Lower leg skin (tissue), 3 donors: ENCODE data around the gene CDH23.

Experiments
- POLR2A ChIP-seq, 2 donors: fragments of 450-650 bp; IDR thresholded peaks; one replicate each; pipeline ENCODE4 v1.6.1; 2016 to 2017; ENCODE audit warnings: antibody characterized with exemption in 2 of 2, mild to moderate bottlenecking in 1 of 2, moderate library complexity in 1 of 2
- TF ChIP-seq, protein P1 (sequence below), 3 donors: fragments of 450-650 bp; IDR thresholded peaks; one replicate each; pipeline ENCODE4 v1.5.1; 2016; ENCODE audit warnings: antibody characterized with exemption in 3 of 3, mild to moderate bottlenecking in 3 of 3, moderate library complexity in 2 of 3

DNA sequence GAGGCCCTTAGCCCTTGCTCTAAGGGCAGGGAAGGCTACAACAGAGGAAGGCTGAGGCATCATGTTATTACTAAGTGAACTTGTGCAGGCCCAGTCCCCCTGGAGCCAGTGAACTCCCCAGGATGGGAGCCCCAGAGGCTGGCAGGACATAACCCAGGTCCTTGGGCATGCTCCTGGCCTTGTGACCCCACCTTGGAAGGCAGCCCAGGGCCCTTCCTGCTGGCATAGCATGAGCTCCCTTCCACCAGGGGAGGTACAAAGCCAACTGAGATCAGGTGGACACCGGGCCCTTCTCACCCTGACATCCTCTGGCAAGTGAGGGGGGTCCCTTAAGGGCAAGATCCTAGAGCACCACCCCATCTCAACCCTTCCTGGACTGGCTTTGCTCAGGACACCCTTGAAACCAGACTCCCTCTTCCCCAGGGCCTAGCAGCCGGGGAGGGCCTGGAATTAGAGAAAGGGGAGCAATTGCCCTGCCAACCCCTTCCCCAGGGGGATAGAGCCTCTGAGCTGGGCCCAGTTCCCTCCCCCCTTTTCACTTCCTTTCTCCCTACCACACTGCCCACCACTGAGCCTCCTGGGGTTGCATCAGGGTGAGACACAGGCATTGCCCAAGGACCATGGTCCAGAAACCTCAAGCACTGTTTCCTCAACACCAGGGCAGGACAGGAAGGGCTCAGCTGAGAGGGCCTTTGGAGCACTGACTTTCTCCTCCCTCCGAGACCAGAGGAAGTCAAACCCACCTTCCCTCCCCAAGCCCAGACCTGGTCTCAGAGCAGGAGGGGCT is 378.4 kb downstream of the CDH23 start:
- TF ChIP-seq, protein P1, sequence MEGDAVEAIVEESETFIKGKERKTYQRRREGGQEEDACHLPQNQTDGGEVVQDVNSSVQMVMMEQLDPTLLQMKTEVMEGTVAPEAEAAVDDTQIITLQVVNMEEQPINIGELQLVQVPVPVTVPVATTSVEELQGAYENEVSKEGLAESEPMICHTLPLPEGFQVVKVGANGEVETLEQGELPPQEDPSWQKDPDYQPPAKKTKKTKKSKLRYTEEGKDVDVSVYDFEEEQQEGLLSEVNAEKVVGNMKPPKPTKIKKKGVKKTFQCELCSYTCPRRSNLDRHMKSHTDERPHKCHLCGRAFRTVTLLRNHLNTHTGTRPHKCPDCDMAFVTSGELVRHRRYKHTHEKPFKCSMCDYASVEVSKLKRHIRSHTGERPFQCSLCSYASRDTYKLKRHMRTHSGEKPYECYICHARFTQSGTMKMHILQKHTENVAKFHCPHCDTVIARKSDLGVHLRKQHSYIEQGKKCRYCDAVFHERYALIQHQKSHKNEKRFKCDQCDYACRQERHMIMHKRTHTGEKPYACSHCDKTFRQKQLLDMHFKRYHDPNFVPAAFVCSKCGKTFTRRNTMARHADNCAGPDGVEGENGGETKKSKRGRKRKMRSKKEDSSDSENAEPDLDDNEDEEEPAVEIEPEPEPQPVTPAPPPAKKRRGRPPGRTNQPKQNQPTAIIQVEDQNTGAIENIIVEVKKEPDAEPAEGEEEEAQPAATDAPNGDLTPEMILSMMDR (IDR thresholded peaks at IDR 0.05): no peak
- no peak for TF ChIP-seq POLR2A (IDR thresholded peaks at IDR 0.05)
